ENCODE measurements around the gene LGR4.
A peak's percentile ranks its signal among the peaks of the same experiment; 100 is the strongest.

Gene LGR4

GRCh38 chr11:27401833-27402316, 70.7 kb downstream of the LGR4 start:
- DNase-seq (ENCODE audit: low read depth): no peak

GRCh38 chr11:27401280-27401832, 71.2 kb downstream of the LGR4 start:
- peak; percentile 47 for DNase-seq (ENCODE audit: low read depth)

GRCh38 chr11:27398400-27398770, 74.2 kb downstream of the LGR4 start:
- no peak for DNase-seq (ENCODE audit: low read depth)

GRCh38 chr11:27397624-27398399, 74.8 kb downstream of the LGR4 start:
- DNase-seq (ENCODE audit: low read depth): no peak

- no peak for DNase-seq (ENCODE audit: low read depth)
Measured at GRCh38 chr11:27396259-27396839, 76.2 kb downstream of the LGR4 start.

GRCh38 chr11:27395556-27396258, 76.9 kb downstream of the LGR4 start:
- DNase-seq (ENCODE audit: low read depth): peak; percentile 80

GRCh38 chr11:27394781-27395228, 77.8 kb downstream of the LGR4 start:
- DNase-seq (ENCODE audit: low read depth): peak; percentile 35

- peak; percentile 88 for DNase-seq (ENCODE audit: low read depth)
Measured at GRCh38 chr11:27392278-27393114, 80.1 kb downstream of the LGR4 start.

- peak; percentile 27 for DNase-seq (ENCODE audit: low read depth)
Measured at GRCh38 chr11:27391331-27392015, 81.1 kb downstream of the LGR4 start.

- peak; percentile 88 for DNase-seq (ENCODE audit: low read depth)
Measured at GRCh38 chr11:27390318-27391295, 82.0 kb downstream of the LGR4 start.

GRCh38 chr11:27388869-27389268, 83.7 kb downstream of the LGR4 start:
- no peak for DNase-seq (ENCODE audit: low read depth)

- no peak for DNase-seq (ENCODE audit: low read depth)
Measured at GRCh38 chr11:27388001-27388400, 84.6 kb downstream of the LGR4 start.

- no peak for DNase-seq (ENCODE audit: low read depth)
Measured at GRCh38 chr11:27387362-27387761, 85.2 kb downstream of the LGR4 start.

- no peak for DNase-seq (ENCODE audit: low read depth)
Measured at GRCh38 chr11:27386181-27386845, 86.3 kb downstream of the LGR4 start.

- peak; percentile 87 for DNase-seq (ENCODE audit: low read depth)
Measured at GRCh38 chr11:27385245-27385644, 87.3 kb downstream of the LGR4 start.

- no peak for DNase-seq (ENCODE audit: low read depth)
Measured at GRCh38 chr11:27384227-27384626, 88.4 kb downstream of the LGR4 start.

- no peak for DNase-seq (ENCODE audit: low read depth)
Measured at GRCh38 chr11:27383645-27384044, 88.9 kb downstream of the LGR4 start.

GRCh38 chr11:27381238-27381666, 91.3 kb downstream of the LGR4 start:
- no peak for DNase-seq (ENCODE audit: low read depth)

GRCh38 chr11:27380771-27381170, 91.8 kb downstream of the LGR4 start:
- no peak for DNase-seq (ENCODE audit: low read depth)
